HG03442 (cell line): ENCODE results near the gene RHOJ.

Experiments
- ATAC-seq: cut with Tn5 transposase; IDR thresholded peaks from one replicate; pipeline ENCODE4 v1.9.1; 2021; ENCODE audit warnings: mild to moderate bottlenecking, moderate library complexity; ENCODE audit not compliant: unreplicated experiment

The RHOJ gene

GRCh38 chr14:63205044-63205575 lies 867 bp downstream of the RHOJ start:
- no peak for ATAC-seq

GRCh38 chr14:63205866-63206265 lies 1.6 kb downstream of the RHOJ start:
- ATAC-seq, result no peak

- no peak for ATAC-seq
These were observed 4.9 kb downstream of the RHOJ start for GRCh38 chr14:63209160-63209559.

GRCh38 chr14:63210812-63211211 lies 6.6 kb downstream of the RHOJ start:
- ATAC-seq, result no peak

GRCh38 chr14:63212209-63212608 lies 8.0 kb downstream of the RHOJ start:
- no peak for ATAC-seq

- no peak for ATAC-seq
These were observed 8.7 kb downstream of the RHOJ start for GRCh38 chr14:63212776-63213500.

GRCh38 chr14:63214417-63215196 lies 10.4 kb downstream of the RHOJ start:
- ATAC-seq, result no peak

- no peak for ATAC-seq
These were observed 16.3 kb downstream of the RHOJ start for GRCh38 chr14:63220526-63220925.

GRCh38 chr14:63223596-63223995 lies 19.4 kb downstream of the RHOJ start:
- no peak for ATAC-seq

- no peak for ATAC-seq
These were observed 20.0 kb downstream of the RHOJ start for GRCh38 chr14:63224196-63224595.

- ATAC-seq, result no peak
These were observed 24.0 kb downstream of the RHOJ start for GRCh38 chr14:63228217-63228616.

- ATAC-seq, result no peak
These were observed 25.3 kb downstream of the RHOJ start for GRCh38 chr14:63229330-63230059.

GRCh38 chr14:63231766-63232165 lies 27.5 kb downstream of the RHOJ start:
- no peak for ATAC-seq

- no peak for ATAC-seq
These were observed 33.5 kb downstream of the RHOJ start for GRCh38 chr14:63237791-63238190.

- ATAC-seq, result no peak
These were observed 36.0 kb downstream of the RHOJ start for GRCh38 chr14:63240221-63240620.

- no peak for ATAC-seq
These were observed 36.9 kb downstream of the RHOJ start for GRCh38 chr14:63241096-63241495.

- no peak for ATAC-seq
These were observed 39.4 kb downstream of the RHOJ start for GRCh38 chr14:63243646-63244045.

- ATAC-seq, result no peak
These were observed 41.6 kb downstream of the RHOJ start for GRCh38 chr14:63245893-63246292.

- ATAC-seq, result no peak
These were observed 44.0 kb downstream of the RHOJ start for GRCh38 chr14:63248211-63248610.

- ATAC-seq, result no peak
These were observed 44.8 kb downstream of the RHOJ start for GRCh38 chr14:63249092-63249491.

- no peak for ATAC-seq
These were observed 53.1 kb downstream of the RHOJ start for GRCh38 chr14:63257299-63257698.
